Measurements from ENCODE around the gene ELL2.
"Not testable (repeated sequence)": the region's sequence is repeated elsewhere in the genome, so short reads cannot be mapped to it uniquely, and the experiment has no call there.

Gene ELL2

DNA sequence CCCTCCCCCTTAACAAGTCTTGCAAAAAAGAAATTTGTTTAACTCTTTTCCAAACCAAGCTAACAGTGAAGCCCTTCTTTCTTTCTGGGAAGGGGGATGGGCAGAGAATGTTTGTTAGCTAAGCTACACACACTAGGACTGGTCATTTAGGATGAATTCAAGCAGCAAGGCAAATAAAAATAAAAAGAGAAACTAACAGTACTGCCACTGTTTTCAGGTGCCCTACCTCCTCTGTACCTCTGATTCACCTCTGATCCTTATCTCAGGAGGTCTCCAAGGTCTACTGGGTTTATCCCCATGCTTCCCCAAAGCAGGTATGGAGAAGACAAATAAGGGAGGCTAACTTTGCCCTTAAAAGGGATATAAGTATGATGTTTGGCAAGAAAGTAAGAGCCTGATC lies 52.9 kb downstream of the ELL2 start:
- no peak overlapping the region for H3K27ac Mint-ChIP-seq
- H3K4me1 Mint-ChIP-seq = no peaks in the 10 kb centered on the region
- no peaks in the 10 kb centered on the region for H3K27me3 Mint-ChIP-seq
- no peak overlapping the region for H3K4me3 Mint-ChIP-seq
- H3K36me3 Mint-ChIP-seq = peaks cover 27% of the 10 kb centered on the region
- DNase-seq (ENCODE audit: low spot score in 2 of 2) (no peak), ATAC-seq (ENCODE audit: low read depth) (no peak)
- no peaks in the 10 kb centered on the region for H3K9me3 Mint-ChIP-seq

DNA sequence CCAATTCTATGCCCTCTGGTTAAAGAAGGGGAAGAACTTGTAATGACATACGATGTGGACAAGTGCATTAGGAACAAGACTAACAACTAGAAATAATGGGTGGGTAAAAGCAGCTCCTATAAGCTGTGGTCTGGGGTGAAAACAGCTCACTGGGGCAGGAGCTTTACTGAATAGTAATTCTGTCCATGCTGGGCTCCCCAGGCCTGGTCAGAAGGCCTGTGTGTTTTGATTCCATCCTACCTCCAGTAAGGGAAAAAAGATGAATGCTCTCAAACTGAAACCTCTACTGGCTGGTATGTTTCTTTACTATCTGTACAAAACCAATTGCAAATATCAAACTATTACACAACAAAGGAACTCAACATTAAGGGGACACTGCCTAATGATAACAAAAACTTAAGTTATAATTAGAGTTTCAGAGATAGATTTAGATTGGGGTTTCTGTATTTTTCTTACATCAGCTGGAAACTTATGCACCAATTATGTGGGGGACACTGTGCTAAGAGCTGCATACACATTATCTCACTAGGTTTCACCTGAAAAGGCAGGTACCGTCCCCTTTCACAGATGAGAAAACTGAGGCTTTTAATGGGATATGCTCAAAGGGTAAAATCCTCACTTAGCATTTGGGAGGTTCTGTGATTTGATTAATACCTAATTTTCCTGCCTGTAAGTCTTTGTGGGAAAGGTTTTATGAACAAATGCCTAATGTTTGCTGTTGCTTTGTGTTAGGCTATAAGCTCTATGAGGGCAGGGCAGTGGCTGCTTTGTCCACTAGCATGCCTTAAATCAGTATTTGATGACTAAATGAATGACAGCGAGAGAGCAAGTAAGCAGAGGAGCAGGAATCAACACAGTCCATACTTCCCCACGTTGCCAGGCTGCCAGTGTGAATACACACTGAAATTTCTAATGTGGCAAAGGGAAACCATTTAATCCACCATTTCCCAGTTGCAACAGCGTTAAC lies 53.6 kb downstream of the ELL2 start:
- Mint-ChIP-seq H3K27me3 (no peaks in the 10 kb centered on the region), H3K4me3 (no peak overlapping the region), H3K9me3 (no peaks in the 10 kb centered on the region), H3K27ac (no peak overlapping the region), H3K4me1 (no peaks in the 10 kb centered on the region), H3K36me3 (peaks cover 31% of the 10 kb centered on the region)
- DNase-seq (ENCODE audit: low spot score in 2 of 2) = no peak
- no peak for ATAC-seq (ENCODE audit: low read depth)

DNA sequence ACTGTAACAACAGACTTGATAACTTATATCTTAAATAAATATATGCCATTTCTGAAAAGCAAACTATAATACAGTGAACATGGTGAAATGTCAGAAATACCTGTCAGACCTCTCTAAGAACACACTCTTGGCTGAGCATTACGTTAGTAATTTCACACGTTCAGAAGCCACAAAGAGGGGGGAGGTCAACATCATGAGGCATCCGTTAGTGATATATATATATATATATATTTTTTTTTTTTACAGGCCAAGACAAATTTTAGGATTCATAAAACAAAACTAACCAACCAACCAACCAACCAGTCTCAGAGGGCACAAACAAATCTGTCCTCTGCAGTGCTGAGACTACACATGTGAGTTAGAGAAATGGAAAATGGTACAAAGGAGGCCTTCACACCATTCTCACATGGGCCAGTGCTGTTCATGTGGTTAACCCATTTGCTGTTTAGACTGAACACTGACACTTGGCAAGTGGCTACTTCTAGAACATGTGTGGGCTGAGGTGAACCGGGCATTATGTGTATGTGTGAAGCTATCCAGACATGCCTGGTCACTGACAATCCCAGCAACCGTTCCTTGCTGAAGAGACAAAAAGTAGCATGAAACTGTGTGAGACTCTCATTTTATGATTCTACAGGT lies 54.5 kb downstream of the ELL2 start:
- peaks cover 24% of the 10 kb centered on the region for H3K36me3 Mint-ChIP-seq
- H3K27ac Mint-ChIP-seq = no peak overlapping the region
- DNase-seq (ENCODE audit: low spot score in 2 of 2) (no peak), ATAC-seq (ENCODE audit: low read depth) (no peak)
- no peak overlapping the region for H3K4me3 Mint-ChIP-seq
- no peaks in the 10 kb centered on the region for H3K27me3 Mint-ChIP-seq
- no peaks in the 10 kb centered on the region for H3K9me3 Mint-ChIP-seq
- H3K4me1 Mint-ChIP-seq = no peaks in the 10 kb centered on the region

DNA sequence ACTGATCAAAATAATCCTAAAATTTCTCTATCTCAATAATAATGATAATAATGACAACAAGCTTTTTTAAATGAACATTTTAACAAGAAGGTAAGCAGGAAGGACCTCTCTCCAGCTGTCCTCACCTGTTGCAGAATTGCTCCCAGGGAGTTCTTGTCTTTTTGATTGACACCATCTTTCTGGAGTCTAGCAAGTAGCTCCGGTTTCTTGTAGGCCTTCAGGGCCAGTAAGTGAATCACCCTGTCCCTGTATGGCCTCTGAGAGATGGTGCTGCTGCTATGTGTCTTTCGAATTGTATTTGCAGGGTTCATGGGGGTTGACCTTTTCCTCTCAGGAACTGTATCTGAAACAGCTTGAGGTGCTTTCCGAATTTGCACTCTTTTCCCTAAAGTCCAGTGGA lies 55.3 kb downstream of the ELL2 start:
- H3K4me1 Mint-ChIP-seq; H3K27ac Mint-ChIP-seq; H3K27me3 Mint-ChIP-seq; ATAC-seq (ENCODE audit: low read depth); DNase-seq (ENCODE audit: low spot score in 2 of 2); H3K9me3 Mint-ChIP-seq; H3K4me3 Mint-ChIP-seq: not testable (repeated sequence)
- H3K36me3 Mint-ChIP-seq = peaks cover 18% of the 10 kb centered on the region

DNA sequence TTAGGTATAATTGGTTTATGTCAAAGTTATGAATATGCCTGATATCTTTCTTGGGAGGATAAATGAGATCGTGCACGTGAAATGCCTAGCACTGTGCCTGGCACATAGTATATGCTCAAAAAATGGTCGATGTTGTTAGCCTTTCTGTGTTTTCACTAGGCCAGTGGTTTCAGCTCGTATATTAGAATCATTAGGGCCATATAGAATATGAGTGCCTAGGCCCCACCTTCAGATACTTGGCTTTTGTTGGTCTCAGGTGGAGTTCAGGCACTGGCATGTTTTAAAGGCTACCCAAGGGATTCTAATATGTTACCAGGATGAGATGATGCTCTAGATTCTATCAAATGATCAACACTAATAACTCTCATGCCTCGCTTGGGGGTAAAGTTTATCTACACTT lies 56.8 kb downstream of the ELL2 start:
- H3K27me3 Mint-ChIP-seq = no peaks in the 10 kb centered on the region
- H3K4me1 Mint-ChIP-seq = no peaks in the 10 kb centered on the region
- ATAC-seq (ENCODE audit: low read depth) (no peak), DNase-seq (ENCODE audit: low spot score in 2 of 2) (no peak)
- H3K9me3 Mint-ChIP-seq = no peaks in the 10 kb centered on the region
- peaks cover 14% of the 10 kb centered on the region for H3K36me3 Mint-ChIP-seq
- H3K27ac Mint-ChIP-seq = no peak overlapping the region
- no peak overlapping the region for H3K4me3 Mint-ChIP-seq

DNA sequence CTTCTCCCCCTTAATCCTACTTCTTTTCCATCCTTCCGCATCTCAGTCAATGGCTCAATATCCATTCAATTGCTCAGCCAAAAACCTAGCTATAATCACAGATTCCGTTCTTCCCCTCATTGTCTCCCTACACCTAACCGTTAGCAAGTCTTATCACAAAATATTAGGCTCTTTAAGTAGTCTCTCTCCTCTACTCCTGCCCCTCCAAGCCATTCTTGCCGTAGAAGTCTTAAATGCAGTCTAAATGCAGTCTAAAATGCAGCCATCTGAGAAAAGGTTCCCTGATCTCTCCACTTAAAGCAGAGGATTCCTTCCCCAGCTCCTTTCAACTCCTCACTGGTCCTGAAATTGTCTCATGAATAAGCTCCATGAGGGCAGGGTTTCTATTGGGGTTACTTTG lies 57.8 kb downstream of the ELL2 start:
- Mint-ChIP-seq H3K4me1 (no peaks in the 10 kb centered on the region), H3K27ac (no peak overlapping the region), H3K9me3 (no peaks in the 10 kb centered on the region), H3K27me3 (no peaks in the 10 kb centered on the region), H3K4me3 (no peak overlapping the region), H3K36me3 (peaks cover 13% of the 10 kb centered on the region)
- DNase-seq (ENCODE audit: low spot score in 2 of 2) (no peak), ATAC-seq (ENCODE audit: low read depth) (no peak)

DNA sequence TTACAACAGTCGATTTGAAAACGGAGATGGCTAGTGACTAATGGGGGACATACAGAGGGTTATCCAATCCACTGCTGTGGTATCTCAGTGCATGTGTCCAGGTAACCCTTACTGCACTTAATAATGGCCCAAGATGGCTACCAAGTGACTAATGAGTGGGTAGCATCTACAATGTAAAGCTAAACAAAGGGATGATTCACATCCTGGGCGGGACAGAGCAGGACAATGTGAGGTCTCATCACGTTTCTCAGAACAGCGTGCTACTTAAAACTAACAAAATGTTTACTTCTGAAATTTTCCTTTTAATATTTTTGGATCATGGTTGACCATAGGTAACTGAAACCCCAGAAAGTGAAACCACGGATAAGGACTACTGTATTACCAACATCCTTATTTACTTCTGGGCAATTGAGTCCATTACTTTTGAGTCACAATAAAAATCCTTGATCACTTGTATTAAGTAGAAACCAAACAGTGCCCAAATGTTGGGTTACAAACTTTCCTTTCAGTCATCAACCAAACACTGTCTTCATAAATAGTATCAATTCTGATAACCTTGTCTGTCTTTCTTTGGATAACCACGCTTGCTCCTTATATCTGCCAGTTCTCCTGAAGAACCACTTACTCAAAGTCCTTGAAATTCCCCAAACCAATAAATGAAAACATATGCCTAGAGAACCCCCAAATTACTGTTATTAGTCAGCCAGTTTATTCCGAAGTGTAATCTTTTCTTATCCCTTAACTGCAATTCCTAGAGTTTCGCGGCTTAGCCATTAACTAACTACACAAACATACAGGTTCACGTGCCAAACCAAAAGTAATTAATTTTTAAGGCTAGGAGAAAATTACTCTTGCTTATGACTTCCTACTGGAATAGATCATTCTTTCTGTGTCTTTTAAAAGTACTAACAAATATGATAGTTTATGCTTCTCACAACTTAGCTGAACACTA lies 59.7 kb downstream of the ELL2 start:
- Mint-ChIP-seq H3K36me3 (peaks cover 20% of the 10 kb centered on the region), H3K27me3 (no peaks in the 10 kb centered on the region), H3K4me1 (no peaks in the 10 kb centered on the region), H3K27ac (no peak overlapping the region), H3K9me3 (no peaks in the 10 kb centered on the region), H3K4me3 (no peak overlapping the region)
- no peak for ATAC-seq (ENCODE audit: low read depth)
- DNase-seq (ENCODE audit: low spot score in 2 of 2) = no peak

DNA sequence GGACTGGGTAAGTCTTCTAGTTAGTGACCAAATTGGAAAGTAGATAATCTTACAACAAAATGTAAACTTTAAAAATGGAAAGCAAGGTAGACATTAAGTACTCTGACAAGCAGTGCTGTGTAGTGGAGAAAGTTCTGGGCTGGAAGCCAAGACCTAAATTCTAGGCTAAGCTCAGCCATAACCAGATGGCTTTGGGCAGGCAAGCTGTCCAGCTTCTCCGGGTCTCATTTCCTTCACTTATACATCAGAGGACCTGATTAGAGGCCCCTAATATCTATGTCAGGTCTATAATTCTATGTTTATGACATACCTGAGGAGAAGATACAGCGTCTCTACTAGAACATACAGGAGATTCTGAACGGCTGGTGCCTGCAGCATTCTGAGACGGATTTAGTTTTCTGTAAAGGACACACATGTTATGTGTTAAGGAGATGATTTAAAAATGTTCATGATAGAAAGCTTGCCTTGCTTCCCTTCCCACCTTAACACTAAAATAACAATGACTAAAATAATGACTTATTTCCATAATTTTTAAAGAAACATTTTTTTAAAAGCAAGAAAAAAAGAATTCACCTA lies 61.2 kb downstream of the ELL2 start:
- Mint-ChIP-seq H3K36me3 (peaks cover 26% of the 10 kb centered on the region), H3K4me3 (no peak overlapping the region), H3K27me3 (no peaks in the 10 kb centered on the region), H3K4me1 (no peaks in the 10 kb centered on the region), H3K27ac (no peak overlapping the region), H3K9me3 (no peaks in the 10 kb centered on the region)
- ATAC-seq (ENCODE audit: low read depth) (no peak), DNase-seq (ENCODE audit: low spot score in 2 of 2) (no peak)

DNA sequence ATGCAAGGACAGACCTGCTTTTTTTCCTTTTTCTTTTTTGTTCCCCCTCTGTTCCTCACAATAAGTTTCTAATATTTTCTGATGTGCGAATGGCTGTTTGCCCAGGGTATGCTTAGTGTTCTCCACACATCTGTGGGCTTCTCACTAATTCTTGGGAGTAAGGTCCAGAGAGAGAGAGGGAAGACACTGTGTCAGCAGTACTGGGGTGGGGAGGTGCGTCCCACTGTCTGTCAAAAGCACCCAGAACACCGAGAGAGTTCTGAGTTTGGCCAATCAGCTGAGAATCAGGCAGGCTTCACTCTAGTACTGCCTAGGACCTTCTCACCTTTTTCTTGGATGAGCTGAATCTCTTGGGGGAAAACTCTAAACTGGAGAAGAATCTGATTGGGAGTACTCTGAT lies 61.8 kb downstream of the ELL2 start:
- no peak for ATAC-seq (ENCODE audit: low read depth)
- H3K36me3 Mint-ChIP-seq = peaks cover 26% of the 10 kb centered on the region

DNA sequence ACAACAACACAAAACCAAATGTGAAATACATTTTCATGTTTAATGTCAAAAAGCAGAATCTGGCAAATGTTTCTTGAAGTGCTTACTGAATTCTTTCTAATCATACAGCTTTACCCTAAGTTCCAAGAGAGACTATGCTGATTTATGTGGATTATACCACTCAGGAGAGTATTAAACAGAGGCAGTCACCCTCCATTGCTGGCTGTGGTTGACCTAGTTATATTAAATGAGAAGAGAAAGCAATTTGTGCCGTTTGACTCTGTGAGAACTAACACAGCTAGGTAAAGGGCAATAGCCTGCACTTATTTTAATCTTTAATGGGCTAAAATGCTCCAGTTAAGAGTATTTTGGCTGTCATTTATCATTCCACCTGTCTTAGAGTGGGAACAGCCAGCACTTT lies 62.6 kb downstream of the ELL2 start:
- no peak overlapping the region for H3K4me3 Mint-ChIP-seq
- no peak overlapping the region for H3K27ac Mint-ChIP-seq
- DNase-seq (ENCODE audit: low spot score in 2 of 2) (no peak), ATAC-seq (ENCODE audit: low read depth) (no peak)
- H3K27me3 Mint-ChIP-seq = no peaks in the 10 kb centered on the region
- no peaks in the 10 kb centered on the region for H3K4me1 Mint-ChIP-seq
- no peaks in the 10 kb centered on the region for H3K9me3 Mint-ChIP-seq
- H3K36me3 Mint-ChIP-seq = peaks cover 23% of the 10 kb centered on the region

More for the DNA sequence above, 61.8 kb downstream of the ELL2 start:
- Mint-ChIP-seq H3K4me3 (no peak overlapping the region), H3K27me3 (no peaks in the 10 kb centered on the region), H3K27ac (no peak overlapping the region), H3K9me3 (no peaks in the 10 kb centered on the region), H3K4me1 (no peaks in the 10 kb centered on the region)
- DNase-seq (ENCODE audit: low spot score in 2 of 2) = no peak

DNA sequence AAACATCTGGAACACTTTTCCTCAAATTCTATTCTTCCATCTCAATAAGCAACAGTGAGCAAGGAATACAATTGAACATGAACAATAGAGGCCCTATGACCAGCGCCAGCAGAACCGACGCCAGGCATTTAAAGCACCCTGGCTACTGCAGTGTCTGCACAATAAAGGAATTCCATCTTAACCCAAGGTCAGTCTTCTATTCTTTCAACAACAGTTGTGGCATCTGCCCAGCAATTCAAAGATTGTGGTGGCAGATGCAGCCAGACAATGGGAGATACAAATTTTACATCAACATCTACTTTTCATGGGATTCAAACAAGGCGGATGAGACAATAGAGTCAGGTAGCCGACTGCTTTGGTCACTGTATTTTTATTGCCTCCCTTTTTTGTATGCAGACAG lies 65.9 kb downstream of the ELL2 start:
- DNase-seq (ENCODE audit: low spot score in 2 of 2) (no peak), ATAC-seq (ENCODE audit: low read depth) (no peak)
- Mint-ChIP-seq H3K4me3 (no peak overlapping the region), H3K36me3 (peaks cover 20% of the 10 kb centered on the region), H3K27me3 (no peaks in the 10 kb centered on the region), H3K9me3 (no peaks in the 10 kb centered on the region), H3K4me1 (no peaks in the 10 kb centered on the region), H3K27ac (no peak overlapping the region)

DNA sequence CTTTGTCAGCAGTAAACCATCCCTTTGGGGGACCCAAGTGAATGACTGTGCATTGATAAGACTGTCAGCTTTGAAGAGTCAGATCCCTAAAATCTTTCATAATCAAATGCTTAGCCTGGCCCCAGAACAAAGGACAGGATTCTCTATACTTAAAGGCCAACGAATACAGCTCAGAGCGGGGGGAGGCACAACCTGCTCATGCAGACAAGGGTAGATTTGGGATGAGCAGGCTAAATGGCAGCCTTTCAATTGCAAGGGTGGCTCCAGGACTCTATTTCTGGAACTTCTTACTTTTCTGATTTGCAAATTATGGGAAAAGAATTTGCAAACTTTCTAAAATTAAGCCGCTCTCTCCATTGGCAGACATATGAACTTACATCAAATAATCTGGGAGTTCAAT lies 66.4 kb downstream of the ELL2 start:
- Mint-ChIP-seq H3K4me3 (no peak overlapping the region), H3K27me3 (no peaks in the 10 kb centered on the region), H3K36me3 (peaks cover 21% of the 10 kb centered on the region), H3K27ac (no peak overlapping the region), H3K9me3 (no peaks in the 10 kb centered on the region), H3K4me1 (no peaks in the 10 kb centered on the region)
- ATAC-seq (ENCODE audit: low read depth) (no peak), DNase-seq (ENCODE audit: low spot score in 2 of 2) (no peak)

DNA sequence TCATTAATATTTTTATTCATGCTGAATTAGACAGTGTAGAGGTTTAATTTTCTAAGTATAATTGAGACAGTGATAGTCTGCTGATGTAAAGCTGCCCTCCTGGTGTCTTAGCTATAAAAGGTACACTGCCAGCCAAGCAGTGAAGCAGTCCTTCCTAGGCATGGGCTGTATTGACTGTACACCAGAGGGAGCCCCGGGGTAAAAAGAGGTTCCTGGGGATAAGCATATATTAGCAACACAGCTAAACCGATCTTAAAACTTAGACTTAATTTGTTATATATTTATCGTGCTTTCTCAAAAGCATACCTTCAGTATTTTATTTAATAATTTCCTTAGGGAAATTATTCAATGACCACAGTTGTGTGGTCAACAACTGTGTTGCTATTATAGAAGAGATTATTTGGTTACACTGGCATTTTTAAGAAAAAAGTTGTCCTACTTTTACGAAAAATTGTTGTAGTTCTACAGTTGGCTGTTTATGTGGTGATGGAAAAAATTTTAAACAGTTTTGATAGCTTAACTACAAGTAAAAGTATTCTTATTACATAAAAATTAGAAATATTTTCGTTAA lies 68.8 kb downstream of the ELL2 start:
- no peaks in the 10 kb centered on the region for H3K9me3 Mint-ChIP-seq
- peaks cover 17% of the 10 kb centered on the region for H3K36me3 Mint-ChIP-seq
- no peak overlapping the region for H3K27ac Mint-ChIP-seq
- DNase-seq (ENCODE audit: low spot score in 2 of 2) (no peak), ATAC-seq (ENCODE audit: low read depth) (peak; percentile 43)
- no peaks in the 10 kb centered on the region for H3K27me3 Mint-ChIP-seq
- H3K4me3 Mint-ChIP-seq = no peak overlapping the region
- H3K4me1 Mint-ChIP-seq = no peaks in the 10 kb centered on the region

All from memory B cell (primary cell).